Stimulated activated CD8-positive, alpha-beta memory T cell treated with anti-CD3 and anti-CD28 coated beads, Interleukin-4, amount 100 ng/mL, for 4 hours (primary cell): ENCODE data around the gene ABCA6.
"Not testable (repeated sequence)": the region's sequence is repeated elsewhere in the genome, so short reads cannot be mapped to it uniquely, and the experiment has no call there.

Source experiments
- DNase-seq, 2 donors: peaks; one replicate each; pipeline ENCODE4 v3.0.0-alpha.2; 2020; ENCODE audit warnings: low read depth in 2 of 2, low spot score in 1 of 2

The ABCA6 gene, protein sequence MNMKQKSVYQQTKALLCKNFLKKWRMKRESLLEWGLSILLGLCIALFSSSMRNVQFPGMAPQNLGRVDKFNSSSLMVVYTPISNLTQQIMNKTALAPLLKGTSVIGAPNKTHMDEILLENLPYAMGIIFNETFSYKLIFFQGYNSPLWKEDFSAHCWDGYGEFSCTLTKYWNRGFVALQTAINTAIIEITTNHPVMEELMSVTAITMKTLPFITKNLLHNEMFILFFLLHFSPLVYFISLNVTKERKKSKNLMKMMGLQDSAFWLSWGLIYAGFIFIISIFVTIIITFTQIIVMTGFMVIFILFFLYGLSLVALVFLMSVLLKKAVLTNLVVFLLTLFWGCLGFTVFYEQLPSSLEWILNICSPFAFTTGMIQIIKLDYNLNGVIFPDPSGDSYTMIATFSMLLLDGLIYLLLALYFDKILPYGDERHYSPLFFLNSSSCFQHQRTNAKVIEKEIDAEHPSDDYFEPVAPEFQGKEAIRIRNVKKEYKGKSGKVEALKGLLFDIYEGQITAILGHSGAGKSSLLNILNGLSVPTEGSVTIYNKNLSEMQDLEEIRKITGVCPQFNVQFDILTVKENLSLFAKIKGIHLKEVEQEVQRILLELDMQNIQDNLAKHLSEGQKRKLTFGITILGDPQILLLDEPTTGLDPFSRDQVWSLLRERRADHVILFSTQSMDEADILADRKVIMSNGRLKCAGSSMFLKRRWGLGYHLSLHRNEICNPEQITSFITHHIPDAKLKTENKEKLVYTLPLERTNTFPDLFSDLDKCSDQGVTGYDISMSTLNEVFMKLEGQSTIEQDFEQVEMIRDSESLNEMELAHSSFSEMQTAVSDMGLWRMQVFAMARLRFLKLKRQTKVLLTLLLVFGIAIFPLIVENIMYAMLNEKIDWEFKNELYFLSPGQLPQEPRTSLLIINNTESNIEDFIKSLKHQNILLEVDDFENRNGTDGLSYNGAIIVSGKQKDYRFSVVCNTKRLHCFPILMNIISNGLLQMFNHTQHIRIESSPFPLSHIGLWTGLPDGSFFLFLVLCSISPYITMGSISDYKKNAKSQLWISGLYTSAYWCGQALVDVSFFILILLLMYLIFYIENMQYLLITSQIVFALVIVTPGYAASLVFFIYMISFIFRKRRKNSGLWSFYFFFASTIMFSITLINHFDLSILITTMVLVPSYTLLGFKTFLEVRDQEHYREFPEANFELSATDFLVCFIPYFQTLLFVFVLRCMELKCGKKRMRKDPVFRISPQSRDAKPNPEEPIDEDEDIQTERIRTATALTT (N-terminal part only)

GRCh38 chr17:69141431-69142174, at the start of gene ABCA6:
Gene ABCA6, minus strand, starts transcription at chr17:69141895. Its CDS starts 1,192 bp downstream, at chr17:69140703.
- DNase-seq = no peak

DNA sequence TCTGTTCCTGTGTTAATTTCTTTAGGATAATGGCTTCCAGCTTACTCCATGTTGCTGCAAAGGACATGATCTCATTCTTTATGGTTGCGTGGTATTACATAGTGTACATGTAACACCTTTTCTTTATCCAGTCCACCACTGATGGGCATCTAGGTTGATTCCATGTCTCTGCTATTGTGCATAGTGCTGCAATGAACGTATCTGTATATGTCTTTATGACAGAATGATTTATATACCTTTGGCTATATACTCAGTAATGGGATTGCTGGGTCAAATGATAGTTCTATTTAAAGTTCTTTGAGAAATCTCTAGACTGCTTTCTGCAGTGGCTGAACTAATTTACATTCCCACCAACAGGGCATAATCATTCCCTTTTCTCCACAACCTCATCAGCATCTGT, 47.1 kb upstream of the ABCA6 start:
- DNase-seq = no peak

GRCh38 chr17:69188064-69188463, 46.4 kb upstream of the ABCA6 start:
- DNase-seq = no peak

- no peak for DNase-seq
These were observed 45.6 kb upstream of the ABCA6 start for GRCh38 chr17:69187294-69187693.

DNA sequence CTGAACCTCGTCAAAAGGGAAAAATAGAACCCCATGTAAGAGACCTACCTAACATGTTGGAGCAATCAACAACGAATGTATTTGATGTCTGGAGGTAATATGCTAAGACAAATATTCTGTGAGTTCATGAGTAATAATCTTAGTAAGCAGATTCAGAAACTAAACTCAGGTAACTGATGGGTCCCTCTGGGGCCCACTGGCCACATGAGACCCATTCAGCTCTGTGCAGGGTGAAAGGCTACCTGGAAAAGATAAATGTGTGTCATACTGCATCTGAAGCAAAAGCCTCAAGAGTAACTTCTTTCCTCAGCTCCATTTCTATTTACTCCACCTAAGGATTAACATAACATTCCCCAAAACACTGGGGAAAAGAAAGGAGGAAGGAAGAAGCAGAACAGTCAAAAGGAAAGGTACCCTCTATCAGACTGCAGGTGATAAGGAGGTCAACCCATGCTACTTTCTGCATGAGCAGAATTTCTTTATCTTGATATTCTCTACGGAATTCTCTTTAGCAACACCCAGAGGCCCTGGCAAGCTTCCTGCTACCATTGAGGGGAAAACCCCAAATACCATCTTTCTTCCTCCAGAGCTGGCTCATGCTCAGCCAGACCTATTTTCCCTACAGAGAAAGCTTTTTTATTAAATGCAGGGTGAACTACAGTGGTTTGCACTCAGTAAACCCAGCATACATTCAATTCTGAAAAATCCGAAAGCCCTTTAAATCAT, 37.7 kb upstream of the ABCA6 start:
- DNase-seq = no peak

GRCh38 chr17:69176457-69176795, 34.7 kb upstream of the ABCA6 start:
- DNase-seq = no peak

GRCh38 chr17:69175625-69176456, 34.1 kb upstream of the ABCA6 start:
- no peak for DNase-seq

DNA sequence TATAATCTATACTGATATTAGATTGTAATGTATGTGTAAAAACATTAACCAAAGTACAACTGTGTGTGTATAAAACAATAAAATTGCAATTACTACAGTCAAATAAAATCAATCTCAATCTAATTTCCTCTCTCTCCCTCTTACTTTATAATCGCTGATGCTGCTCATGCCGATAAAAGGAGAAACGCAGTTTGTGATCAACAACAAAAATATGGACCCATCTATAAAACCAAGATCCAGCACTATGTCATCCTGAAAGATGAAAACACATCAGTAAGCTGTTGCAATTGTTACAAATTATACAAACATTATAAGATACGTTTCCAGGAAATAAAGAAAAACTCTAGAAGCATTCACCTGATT, 33.5 kb upstream of the ABCA6 start:
- no peak for DNase-seq

DNA sequence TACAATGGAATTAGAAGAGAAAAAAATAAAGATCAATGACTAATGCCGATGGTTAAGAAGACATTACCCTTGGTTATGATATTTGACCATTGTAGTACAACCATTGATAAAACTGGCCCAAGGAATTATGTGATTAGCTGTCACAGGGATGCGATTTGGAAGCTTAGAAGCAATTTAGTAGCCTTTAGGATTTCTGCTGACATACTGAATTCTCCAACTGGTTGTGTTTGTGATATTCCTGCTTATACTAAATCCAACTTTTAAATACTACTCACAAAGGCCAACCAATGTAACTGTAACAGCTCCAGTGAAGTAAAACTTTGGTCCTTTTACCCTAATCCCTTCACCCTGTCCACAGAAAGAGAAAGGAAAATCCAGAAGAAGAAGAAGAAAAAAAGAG, 31.4 kb upstream of the ABCA6 start:
- no peak for DNase-seq

- no peak for DNase-seq
These were observed 28.7 kb upstream of the ABCA6 start for GRCh38 chr17:69170377-69170776.

DNA sequence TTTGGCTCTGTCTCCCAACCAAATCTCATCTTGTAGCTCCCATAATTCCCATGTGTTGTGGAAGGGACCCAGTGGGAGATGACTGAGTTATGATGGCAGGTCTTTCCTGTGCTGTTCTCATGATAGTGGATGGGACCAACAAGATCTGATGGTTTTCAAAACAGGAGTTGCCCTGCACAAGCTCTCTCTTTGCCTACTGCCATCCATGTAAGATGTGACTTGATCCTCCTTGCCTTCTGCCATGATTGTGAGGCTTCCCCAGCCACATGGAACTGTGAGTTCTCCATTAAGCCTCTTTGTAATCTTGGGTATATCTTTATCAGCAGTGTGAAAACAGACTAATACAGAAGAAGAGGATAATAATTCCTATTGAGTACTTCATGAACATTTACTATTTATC, 26.9 kb upstream of the ABCA6 start:
- DNase-seq = not testable (repeated sequence)

GRCh38 chr17:69166957-69167356, 25.3 kb upstream of the ABCA6 start:
- DNase-seq = no peak

DNA sequence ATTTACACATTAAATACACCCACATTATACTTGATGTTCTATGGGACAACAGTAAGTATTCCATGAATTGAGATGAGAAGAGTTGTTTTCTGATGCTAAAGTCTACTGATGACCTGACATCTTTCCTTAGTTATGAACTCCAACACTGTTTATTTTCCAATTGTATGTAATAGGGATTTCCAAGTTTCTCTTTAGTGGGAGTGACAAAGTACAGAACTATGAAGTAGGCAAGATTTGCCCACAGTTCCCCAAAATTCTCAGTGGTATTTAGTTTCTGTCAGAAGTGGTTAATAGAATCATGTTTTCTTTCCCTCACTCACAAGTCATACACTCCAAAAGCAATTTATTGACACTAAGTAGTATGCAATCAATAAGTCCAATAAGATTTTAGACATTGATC, 22.5 kb upstream of the ABCA6 start:
- DNase-seq = no peak

- DNase-seq = no peak
These were observed 17.7 kb upstream of the ABCA6 start for GRCh38 chr17:69159418-69159817.

- DNase-seq = no peak
These were observed 12.6 kb upstream of the ABCA6 start for GRCh38 chr17:69154267-69154666.

DNA sequence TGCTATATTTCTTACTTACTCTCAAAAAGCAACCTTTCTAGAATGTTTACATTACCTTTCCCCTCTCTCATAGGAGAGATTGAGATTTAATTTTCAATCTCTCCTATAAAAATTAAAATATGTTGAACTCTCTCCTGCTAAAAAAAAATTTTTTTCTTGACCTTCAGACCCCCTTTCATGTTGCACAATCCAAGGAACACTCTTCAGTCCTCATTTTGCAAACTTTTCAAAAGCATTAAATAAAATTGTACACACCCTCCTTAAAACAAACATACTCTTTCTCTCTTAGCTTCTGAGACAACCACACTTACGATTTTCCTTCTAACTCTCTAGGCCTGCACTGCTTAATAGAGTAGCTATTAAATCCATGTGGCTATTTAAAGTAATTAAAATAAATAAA, 8.6 kb upstream of the ABCA6 start:
- DNase-seq = no peak

GRCh38 chr17:69147460-69147859, 5.8 kb upstream of the ABCA6 start:
- DNase-seq = no peak

DNA sequence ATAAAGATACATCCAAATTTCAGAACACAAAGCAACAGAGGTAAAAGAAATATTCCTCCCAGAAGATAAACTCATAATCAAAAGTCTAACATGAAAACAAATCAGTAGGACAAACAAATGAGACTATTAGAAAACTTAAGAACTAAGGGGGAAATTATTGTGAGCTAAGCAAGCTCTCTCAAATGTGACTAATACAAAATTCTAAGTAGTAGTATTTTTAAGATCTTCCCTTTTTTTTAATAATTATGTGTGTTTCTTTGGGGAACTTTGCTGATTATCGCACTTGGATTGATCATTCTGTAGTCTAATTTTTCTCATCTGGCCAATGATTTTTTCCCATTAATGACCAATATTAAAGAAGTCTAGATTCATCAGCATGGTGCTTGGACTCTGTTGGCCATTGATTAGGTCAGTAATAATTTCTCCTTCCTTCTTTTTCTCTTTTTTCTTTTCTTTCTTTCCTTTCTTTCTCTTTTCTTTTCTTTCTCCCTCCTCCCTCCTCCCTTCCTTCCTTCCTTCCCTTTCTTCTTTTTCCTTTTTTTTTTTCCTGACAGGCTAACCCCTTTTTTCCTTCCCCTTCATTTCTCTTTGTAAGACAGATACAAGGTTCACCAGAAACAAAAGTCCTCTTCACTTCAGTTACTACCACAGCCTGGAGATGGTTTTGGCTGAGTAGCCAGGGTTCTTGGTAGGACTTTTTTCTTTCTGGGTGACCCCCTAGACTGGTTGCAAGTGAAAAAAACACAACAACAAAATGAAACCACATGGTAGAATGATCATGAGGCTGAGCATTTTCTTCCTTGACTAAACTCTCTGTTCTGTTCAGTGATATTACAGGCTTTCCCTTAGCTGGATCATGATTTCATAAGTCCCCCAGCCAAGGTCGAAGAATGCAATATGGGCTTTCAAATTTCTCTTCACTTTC, 2.9 kb upstream of the ABCA6 start:
- DNase-seq = no peak
